GM18507 (cell line): Measurements from ENCODE around the gene ARMC12.
A peak's percentile ranks its signal among the peaks of the same experiment; 100 is the strongest.

Source experiments
- DNase-seq: peaks from one replicate; pipeline ENCODE4 v3.0.0; 2011; ENCODE audit warnings: low read depth; ENCODE audit not compliant: insufficient read length; ENCODE audit errors: extremely low spot score
- FAIRE-seq: peaks from 2 replicates; lab custom pipeline; 2011; peaks lifted over from hg19 to GRCh38; lab: Jason Lieb, UNC

Gene ARMC12

DNA sequence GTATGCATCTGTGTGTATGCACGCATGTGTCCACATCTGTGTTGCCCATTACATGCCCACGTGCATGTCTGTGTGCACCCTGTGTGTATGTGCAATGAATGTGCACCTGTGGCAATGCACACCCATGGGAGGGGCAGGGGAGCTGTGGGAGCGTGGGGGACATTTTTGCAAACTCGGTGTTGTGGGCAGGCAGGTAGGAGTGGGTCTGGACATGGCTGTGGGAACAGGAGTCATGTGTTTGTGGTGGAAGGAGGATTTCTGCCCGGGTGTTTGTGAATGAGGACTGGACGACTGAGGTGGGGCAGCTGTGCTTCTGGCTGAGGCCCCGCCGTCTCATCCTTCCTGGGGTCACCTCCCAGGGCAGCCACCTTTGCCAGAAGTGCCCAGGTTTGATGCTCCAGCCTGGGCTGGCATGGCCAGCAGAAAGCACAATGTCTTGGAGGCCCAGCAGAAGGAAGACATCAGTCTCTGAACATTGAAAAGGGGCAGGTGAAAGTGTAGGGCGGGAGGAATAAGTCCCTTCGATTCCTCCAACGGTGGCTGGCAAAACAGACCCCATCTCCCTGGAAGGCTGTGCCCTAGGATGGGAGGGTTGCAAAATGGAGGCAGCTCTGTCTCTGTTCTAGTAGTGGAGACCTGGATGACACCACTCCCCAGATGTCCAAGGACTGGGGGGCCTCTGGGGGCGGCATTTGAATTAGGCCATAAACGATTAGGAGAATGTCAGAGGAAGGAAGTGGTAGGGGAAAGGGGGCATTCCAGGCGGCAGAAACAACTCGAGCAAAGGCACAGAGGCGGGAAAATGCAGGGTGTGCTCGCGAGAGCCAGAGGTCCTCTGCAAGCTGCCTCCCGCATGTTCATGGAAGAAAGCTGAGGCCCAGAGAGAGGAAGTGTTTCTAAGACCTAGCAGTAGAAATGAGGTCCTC is 19.1 kb upstream of the ARMC12 start:
- DNase-seq (no peak), FAIRE-seq (no peak)

DNA sequence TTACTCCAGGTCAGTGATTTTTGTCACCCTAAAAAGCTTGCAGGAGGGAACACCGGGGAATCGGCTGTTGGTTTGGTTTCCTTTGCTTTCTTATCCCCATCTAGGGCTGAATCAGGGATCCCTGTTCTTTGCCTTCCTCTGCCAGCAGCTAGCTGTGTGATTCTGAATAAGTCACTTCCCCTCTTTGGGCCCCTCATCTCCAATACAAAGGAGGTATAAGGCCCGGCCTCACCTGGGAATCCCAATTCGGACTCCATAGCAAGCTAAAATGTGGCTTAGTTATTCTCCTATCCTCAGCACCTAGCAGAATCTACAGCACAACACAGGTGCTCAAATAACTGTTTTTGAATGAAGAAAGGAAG is 18.5 kb upstream of the ARMC12 start:
- no peak for DNase-seq
- no peak for FAIRE-seq

DNA sequence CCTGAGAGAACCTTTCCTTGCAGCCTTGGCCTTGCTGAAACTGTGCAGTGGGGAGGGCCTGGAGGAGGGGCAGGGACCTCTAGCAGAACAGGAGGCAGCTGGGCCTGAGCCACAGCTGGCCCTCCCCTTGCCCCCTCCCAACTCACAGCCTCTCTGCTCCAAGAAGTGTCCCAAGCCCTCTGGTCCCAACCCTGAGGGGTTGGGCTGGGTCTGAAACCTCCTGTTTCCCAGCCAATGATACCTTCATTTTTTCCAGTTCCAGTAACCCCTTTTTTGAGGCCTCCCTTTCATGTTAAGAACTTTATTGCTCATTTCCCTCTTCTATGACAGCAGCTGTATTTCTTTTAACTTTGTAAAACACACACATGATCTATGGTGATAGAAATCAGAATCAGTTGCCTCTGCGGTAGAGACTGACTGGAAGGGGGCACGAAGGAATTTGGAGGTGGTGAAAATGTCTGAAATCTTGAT is 17.9 kb upstream of the ARMC12 start:
- FAIRE-seq (peak; percentile 31), DNase-seq (no peak)

DNA sequence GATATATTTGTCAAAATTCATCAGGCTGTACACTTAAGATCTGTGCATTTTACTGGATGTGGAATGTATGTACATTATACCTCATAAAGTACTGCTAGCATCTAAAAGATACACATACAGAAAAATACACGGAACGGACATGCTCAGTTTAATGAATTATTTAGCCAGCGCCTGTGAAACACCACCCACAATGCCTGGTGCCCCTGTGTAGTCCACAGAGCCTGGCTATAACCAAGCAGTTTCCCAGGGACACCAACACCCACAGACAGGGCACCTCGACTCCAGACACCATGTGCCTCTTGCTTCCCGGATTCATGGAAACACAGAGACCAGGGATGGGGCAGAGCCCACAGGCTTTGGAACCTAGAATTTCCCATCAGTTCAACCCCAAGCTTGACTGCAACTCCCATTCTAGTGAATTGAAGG is 17.4 kb upstream of the ARMC12 start:
- FAIRE-seq (no peak), DNase-seq (no peak)

DNA sequence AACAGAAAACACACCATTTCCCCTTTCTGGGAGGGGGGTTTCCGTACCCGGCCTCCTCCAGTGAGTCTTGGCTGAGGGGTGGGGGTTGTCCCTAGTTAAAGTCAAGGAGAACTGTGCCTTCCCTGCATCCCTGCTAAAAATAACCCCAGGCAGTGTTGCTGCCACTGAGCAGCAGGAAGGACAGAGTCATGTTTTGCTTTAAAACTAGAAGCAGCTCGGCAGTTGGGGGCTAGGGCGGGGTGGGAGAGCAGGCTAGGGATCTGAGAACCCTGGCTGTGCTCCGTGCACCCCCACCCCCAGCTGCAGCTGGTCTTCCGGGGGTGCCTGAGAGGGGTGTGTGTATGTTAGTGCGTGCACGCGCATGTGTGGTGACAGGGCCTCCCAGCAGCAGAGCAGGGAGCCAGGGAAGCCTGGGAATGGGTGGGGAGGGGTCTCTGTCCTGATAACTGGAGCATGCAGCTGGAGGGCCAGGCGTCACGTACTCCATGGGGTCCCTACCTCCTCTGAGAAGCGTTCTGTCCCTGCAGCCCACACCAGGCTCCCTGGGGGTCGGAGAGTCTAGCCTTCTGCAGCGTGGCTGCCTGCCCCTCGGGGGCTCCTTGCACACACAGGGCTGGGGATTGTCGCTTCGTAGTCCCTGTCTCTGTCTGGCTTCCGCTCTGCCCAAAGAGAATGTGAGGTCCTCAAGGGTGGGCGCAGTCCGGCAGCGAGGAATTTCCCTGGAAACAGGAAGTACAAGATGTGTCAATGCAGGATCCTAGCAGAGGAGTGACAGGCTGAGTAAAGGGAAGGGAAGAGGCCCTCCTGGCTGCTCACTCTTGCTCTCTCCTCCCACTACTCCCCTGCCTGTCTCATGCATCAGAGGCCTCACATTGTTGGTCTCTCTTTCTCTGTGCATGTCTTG is 16.8 kb upstream of the ARMC12 start:
- peak; percentile 85 for FAIRE-seq
- peak; percentile 54 for DNase-seq

DNA sequence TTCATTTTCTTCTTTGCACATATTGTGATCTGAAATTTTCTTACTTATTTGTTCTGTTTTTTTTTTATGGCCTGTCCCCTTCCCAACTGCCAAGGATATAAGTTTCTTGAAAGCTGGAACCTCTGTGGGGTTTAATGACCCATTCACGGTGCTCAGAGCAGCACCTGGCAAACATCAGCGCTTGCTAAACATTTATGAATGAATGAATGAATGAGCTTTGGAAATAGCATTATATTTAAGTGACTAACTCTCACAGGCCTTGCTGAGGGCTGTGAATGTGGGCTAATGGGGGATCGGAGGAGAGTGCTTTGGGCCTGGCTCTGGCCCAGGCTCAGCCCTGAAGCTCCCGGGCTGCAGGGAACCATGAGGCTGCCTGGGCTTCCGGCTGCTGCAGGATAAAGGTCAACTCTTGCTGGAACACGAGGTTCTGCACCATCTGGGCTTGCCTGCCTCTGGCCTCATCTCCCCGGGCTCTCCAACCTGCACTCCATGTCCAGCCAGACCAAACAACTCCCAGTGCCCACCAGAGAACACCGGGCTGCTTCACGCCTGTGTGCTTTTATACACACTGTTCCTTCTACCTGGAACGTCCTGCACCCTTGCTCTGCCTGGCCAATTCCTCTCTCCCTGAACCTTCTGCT is 14.6 kb upstream of the ARMC12 start:
- FAIRE-seq = no peak
- DNase-seq = no peak

DNA sequence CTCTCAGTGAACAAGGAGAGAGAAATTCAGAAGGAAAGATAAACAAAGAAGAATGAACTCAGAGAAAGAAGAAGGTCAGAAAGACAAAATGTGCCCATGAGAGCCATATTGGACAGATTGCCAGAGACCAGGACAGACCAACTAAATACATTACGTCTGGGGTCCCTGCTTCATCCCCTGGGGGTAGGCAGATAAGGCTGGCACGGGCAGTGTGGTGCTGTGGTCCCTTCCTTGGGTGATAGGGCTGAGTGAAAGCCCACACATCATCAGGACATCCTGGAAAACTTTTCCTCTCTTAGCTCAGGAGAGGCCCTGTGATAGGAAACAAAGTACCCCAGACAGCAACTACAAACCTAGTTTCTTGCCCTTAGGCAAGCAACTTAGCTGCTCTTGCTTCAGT is 13.2 kb upstream of the ARMC12 start:
- FAIRE-seq (no peak), DNase-seq (no peak)

DNA sequence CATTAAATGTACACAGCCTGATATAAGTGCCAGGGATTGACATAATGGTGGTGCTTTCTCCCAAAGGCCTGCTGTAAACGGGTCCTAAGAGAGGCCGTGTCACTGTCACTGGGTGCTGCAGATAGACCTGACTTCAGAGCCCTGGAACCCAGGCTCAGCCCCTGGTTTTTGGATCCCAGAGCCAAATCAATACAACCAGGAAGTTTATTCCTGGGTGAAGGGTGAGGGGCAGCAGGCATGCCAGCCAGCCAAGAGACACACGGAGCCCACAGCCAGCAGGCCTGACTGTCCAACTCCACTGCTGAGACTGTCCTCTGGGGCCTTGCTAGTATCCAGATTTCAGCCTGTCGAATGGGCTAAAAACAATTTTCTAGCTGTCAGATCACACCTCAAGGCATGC is 12.8 kb upstream of the ARMC12 start:
- DNase-seq = no peak
- no peak for FAIRE-seq

DNA sequence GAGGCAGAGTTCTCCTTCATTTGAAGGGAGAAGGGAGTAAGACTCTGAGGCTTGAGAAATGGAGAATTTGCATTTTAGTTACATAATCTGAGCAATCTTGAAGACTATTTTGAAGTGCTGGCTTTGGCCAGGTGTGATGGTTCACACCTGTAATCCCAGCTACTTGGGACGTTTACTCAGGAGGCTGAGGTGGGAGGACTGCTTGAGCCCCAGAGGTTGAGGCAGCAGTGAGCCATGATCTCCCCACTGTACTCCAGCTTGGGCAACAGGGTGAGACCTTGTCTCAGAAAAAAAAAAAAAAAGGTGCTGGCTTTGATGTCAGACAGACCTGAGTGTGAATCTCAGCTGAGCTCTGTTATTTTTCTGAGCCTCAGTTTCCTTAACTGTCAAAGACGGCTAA is 12.4 kb upstream of the ARMC12 start:
- no peak for DNase-seq
- no peak for FAIRE-seq

DNA sequence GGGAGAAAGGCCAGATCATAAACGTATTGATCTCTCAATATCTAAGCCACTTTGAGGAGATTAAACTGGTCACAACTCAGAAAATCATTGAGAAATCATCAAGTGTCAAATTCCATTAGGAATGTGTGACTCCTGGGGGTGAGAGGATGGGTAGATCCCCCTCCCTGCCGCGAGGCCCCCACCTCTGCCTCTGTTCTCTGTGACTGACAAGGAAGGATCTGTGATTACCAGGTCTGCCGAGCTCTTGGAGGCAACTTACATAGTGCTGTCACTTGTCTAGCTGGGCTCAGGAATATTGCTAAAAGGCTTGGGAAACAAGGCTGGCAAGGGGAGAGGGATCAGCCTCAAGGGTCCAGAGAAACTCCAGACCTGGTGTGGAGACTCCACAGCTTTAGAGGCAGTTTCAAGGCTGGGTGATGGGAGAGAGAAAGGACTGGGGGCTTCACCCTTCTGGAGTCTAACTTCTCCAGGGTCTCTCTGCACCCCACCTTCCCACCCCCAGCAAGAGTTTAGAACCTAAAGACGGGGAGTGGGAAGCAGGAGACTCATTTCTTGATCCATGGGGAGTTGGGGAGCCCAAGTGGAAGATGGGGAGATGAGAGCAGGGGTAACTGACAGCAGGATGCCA is 11.6 kb upstream of the ARMC12 start:
- DNase-seq (no peak), FAIRE-seq (no peak)

DNA sequence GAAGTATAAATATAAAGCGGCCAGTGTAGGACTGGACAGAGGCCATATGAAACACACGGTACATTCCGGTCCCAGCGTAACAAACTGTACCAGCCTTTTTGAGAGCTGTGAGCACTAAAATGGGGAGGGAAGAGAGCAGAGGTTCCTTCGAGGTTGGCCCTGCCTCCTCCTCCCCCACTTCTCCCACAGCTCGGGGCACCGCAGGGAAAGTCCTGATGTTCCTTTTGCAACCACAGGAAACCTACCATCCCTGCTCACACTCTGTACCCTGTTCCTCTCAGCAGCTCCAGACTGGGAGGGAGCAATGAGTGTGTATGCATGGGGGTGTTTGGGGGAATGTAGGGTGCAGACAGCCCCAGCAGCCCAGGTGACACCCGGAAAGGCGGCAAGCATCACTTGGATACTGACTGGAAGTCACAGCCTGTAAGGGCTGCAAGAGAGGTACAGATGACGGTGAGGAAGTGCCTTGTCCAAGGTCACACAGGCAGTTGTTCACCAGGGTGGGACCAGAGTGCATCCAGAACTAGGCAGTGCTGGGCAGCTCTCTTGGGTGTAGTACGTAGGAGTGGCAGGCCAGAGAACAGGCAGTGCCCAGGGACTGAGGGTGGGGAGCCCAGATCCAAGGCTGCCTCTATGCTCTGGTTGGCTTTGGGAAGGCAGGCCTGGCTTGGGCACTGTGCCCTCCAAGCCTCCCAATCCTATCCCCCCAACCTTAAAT is 11.0 kb upstream of the ARMC12 start:
- DNase-seq (no peak), FAIRE-seq (no peak)

DNA sequence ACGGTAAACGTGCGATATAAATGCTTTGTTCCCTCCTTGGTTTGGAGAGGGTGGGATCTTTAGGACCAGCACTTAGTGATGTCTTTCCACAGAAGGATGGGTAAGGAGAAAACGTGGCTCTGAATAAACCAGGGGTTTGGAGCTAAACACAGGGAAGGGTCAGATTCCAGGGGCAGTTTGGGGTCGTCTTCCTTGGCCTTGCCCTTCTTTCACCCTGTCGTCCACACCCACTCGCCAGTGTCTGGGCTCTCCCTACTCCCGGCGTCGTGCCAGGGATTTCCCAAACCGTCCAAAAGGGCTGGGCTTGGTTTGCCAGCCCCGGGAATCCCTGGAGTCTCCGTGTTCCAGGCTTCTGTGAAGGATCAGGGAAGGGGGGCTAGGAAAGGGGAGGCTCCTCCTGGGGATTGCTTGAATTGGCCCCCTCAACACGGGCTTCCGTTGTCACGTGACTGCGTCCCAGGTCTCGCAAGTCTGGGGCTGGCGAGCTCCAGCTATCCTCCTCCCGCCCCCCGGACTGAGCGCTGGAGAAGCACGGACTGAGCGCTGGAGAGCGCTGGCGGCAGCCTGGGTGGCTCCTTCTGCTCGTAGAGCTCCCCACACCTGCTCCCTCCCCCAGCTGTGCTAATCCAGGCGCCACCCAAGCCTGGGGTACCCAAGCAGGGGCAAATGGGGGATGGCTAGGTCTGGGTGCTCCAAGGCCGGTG is 9.4 kb upstream of the ARMC12 start:
- FAIRE-seq = no peak
- DNase-seq = peak; percentile 38

DNA sequence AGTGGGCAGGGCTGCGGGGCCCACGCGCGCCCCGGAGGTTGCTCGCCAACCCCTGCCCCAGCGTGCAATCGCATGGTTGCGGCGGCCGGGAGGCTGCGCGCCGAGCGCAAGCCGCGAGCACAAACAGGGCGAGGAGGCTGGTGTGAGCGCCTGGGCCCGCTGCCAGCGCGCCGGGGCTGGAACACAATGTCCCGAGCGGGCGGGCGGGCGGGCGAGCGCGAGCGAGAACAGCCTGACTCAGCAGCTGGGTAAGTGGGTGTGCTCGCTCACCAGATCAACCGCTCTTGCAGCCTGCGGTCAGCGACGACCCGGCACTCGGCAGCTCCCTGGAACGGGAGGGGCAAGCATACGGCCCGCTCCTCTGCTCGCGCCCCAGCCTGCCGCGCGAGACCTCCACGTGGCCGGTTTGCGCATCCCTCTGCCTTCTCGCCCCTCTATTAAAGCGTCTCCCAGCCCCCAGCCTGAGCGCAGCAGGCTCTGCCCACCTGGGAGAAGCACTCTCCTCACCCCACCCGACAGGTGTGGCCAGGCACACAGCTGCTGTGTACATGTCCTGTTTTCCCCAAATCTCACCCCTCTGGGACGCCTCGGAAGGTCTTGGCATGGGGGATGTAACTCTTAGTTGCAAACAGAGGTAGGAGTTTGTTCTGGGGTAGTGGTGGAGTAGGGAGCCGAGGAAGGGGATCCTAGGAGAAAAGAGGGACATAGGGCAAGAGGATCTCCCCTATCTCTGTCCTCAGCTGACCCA is 8.7 kb upstream of the ARMC12 start:
- FAIRE-seq (peak; percentile 18), DNase-seq (peak; percentile 75)

DNA sequence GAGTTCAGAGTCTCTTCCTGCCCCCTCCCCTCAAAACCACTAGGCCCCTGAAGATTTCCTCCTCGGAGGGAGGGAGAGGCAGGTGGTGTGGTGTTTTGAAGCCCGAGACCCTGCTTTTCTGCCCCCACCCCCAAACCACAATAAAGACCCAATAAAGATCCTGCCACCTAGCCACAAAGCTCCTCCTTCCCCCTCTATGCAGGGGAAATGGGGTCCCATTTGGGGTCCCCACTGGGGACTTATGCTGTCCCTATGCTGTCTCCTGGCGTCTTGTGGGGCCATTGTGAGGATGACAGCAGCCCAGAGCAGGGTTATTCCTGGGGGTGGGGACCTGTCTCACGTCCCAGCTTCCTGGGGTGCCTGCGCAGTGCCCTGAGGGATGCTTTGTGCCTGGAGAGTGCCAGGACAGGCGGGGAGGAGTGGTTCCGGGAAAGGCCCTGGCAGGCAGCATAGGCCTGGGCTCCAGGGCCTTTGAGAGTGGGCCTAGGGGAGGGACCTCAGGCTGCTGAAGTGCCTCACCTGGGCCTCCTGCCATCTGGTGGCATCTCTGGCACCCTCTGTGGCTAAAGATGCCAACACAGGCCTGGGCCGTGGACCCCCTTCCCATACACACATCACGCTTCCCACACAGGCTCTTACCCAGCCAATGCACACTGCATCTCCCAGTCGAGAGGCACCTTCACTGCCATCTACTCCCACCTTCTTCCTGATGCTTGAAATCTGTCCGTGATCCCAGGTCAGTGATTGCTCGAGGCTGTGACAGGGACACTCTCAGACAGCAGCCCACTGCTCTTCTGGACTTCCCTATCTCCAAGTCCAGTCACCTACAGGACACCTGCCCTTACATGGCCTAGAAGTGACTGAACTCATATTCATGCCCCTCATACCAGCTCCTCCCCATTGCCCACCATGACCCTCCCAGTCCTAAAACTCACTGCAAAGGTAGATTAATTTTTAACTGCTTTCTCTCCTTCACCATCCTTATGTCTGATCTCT is 7.9 kb upstream of the ARMC12 start:
- FAIRE-seq = no peak
- no peak for DNase-seq

DNA sequence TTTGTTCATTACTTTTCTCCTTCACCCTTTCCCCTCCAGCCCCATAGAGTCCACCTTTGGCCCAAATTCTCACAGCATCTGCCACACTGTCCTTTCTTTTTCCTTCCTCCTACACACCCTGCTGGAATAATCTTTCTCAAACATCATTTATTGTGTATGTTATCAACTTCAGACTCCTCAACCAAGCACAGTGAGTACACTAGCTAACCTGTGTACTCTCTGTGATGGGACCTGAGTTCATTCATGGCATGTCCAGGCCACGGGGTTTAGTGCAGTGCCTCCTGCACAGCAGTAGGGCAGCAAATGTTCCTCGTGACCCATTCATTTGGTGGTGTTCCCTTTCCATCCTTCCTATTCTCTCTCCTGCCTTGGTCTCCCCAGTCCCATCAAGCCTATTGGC is 7.1 kb upstream of the ARMC12 start:
- FAIRE-seq = no peak
- DNase-seq = no peak

DNA sequence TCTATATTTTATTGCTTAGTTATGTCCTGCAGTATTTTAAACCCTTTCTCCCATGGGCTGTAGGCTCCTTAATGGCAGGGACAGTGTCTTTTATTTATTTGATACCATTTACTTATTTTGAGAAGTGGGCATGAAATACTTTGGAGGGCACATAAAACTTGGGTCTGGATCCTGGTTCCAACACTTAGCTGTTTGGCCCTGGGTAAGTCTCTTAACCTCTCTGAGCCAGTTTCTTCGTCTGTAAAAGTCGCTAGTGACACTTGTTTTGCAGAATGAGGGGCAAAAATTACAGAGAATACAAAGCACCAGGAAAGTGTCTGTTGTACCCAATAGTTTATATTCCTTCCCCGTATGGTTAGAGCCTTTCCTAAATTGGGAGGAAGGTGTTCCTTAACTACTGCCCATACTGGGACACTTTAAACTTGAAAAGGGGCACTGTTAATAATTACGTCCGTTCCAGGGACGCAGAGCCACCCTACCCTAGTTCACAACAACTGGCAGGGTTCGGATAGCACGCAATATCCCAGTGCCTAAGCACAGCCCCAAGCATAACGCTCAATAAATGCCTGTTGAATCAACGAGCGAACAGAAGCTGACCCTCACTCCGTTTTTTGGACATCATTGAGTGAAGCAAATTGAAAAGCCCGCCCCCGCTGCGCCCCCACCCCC is 6.0 kb upstream of the ARMC12 start:
- no peak for FAIRE-seq

More for the DNA sequence above, 6.0 kb upstream of the ARMC12 start:
- no peak for DNase-seq
